ENCODE results near the gene RUNX1.

The RUNX1 gene

GRCh38 chr21:34867785-34868184, 181.3 kb downstream of the RUNX1 start:
- TF ChIP-seq, protein P1, sequence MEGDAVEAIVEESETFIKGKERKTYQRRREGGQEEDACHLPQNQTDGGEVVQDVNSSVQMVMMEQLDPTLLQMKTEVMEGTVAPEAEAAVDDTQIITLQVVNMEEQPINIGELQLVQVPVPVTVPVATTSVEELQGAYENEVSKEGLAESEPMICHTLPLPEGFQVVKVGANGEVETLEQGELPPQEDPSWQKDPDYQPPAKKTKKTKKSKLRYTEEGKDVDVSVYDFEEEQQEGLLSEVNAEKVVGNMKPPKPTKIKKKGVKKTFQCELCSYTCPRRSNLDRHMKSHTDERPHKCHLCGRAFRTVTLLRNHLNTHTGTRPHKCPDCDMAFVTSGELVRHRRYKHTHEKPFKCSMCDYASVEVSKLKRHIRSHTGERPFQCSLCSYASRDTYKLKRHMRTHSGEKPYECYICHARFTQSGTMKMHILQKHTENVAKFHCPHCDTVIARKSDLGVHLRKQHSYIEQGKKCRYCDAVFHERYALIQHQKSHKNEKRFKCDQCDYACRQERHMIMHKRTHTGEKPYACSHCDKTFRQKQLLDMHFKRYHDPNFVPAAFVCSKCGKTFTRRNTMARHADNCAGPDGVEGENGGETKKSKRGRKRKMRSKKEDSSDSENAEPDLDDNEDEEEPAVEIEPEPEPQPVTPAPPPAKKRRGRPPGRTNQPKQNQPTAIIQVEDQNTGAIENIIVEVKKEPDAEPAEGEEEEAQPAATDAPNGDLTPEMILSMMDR (IDR thresholded peaks at IDR 0.05; ENCODE audit: low read depth, low read length) = no peak
- Histone ChIP-seq H3K9me3 (ENCODE audit: severe bottlenecking) (peaks cover 4% of the 10 kb centered on the region), H3K27ac (no peak overlapping the region), H3K4me3 (ENCODE audit: low read depth, low read length) (no peak overlapping the region), H3K36me3 (no peaks in the 10 kb centered on the region), H3K27me3 (ENCODE audit: insufficient read depth, low read depth, severe bottlenecking) (peaks cover 99% of the 10 kb centered on the region)
- DNase-seq = no peak

GRCh38 chr21:34865400-34866241, 183.5 kb downstream of the RUNX1 start:
- Histone ChIP-seq H3K36me3 (no peaks in the 10 kb centered on the region), H3K4me3 (ENCODE audit: low read depth, low read length) (no peak overlapping the region), H3K9me3 (ENCODE audit: severe bottlenecking) (peaks cover 4% of the 10 kb centered on the region), H3K27me3 (ENCODE audit: insufficient read depth, low read depth, severe bottlenecking) (peaks cover 99% of the 10 kb centered on the region), H3K27ac (no peak overlapping the region)
- no peak for DNase-seq
- TF ChIP-seq, protein P1 (IDR thresholded peaks at IDR 0.05; ENCODE audit: low read depth, low read length) = no peak

DNA sequence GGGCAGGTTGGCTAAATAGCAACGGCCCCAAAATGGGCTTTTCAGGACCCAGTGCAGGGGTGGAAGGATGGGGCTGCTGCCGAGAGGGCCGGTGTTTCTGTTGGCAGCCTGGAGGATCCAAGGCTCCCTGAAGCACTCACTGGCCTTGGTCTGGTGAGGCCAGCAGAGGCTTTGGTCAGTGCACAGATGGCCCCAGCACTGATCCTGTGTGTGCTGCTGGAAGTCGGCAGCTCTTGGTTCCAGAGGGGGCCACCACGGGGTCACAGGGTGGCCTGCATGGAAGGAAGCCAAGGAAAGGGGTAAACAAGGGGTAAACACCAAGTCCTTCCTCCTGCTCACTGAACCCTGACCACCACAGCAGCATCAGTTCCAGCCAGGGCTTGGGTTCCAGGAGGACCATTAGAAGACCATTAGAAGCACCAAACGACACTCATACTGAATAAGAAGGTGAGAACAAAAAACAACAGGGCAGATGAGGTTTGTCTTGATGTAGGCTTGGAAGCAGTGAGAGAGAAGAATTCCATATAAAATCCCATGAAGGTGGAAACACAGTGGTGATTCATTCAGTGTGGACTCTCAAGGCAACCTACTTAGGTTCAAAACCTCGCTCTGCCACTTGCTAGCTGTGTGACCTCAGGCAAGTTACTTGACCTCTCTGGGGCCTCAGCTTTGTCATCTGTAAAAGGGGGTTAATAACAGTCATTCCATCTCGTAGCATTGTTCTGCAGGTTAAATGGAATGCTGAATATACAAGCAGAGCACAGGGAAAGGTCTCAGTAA, 184.5 kb downstream of the RUNX1 start:
- Histone ChIP-seq H3K27ac (no peak overlapping the region), H3K36me3 (no peaks in the 10 kb centered on the region), H3K4me3 (ENCODE audit: low read depth, low read length) (no peak overlapping the region), H3K27me3 (ENCODE audit: insufficient read depth, low read depth, severe bottlenecking) (peaks cover 99% of the 10 kb centered on the region), H3K9me3 (ENCODE audit: severe bottlenecking) (peaks cover 4% of the 10 kb centered on the region)
- DNase-seq = no peak
- TF ChIP-seq, protein P1 (IDR thresholded peaks at IDR 0.05; ENCODE audit: low read depth, low read length) = no peak

GRCh38 chr21:34862951-34863350, 186.2 kb downstream of the RUNX1 start:
- no peak for DNase-seq
- peaks cover 98% of the 10 kb centered on the region for H3K27me3 ChIP-seq (ENCODE audit: insufficient read depth, low read depth, severe bottlenecking)
- H3K27ac ChIP-seq = no peak overlapping the region
- no peaks in the 10 kb centered on the region for H3K36me3 ChIP-seq
- peaks cover 4% of the 10 kb centered on the region for H3K9me3 ChIP-seq (ENCODE audit: severe bottlenecking)
- no peak overlapping the region for H3K4me3 ChIP-seq (ENCODE audit: low read depth, low read length)
- TF ChIP-seq, protein P1 (IDR thresholded peaks at IDR 0.05; ENCODE audit: low read depth, low read length) = no peak

DNA sequence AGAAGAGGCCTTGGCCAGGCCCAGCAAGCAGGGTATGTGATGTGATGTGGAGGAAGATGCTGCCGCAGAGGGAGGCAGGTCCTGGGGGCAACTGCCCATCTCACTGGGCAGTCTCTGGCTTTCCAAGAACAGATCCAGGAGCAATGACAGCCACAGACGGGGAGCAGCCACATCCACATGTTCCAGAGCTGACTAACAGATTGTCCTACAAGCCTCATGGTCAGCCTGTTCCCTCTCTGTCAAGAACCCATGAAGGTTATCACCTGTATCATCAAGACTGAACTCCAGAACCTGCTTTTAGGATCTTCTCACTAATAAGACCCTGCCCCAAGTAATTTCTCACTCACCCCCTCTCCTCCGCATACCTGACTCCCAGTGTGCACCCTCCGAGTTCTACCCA, 187.8 kb downstream of the RUNX1 start:
- TF ChIP-seq, protein P1 (IDR thresholded peaks at IDR 0.05; ENCODE audit: low read depth, low read length) = no peak
- DNase-seq = no peak
- peaks cover 99% of the 10 kb centered on the region for H3K27me3 ChIP-seq (ENCODE audit: insufficient read depth, low read depth, severe bottlenecking)
- peaks cover 4% of the 10 kb centered on the region for H3K9me3 ChIP-seq (ENCODE audit: severe bottlenecking)
- H3K4me3 ChIP-seq (ENCODE audit: low read depth, low read length) = no peak overlapping the region
- no peak overlapping the region for H3K27ac ChIP-seq
- H3K36me3 ChIP-seq = no peaks in the 10 kb centered on the region
